Measurements from ENCODE around the gene KRT85. TPM values are rescaled to one million over a fixed set of nuclear protein-coding genes. Genes with fewer than 3 reads are reported as not detected.
"Not testable (repeated sequence)": the region's sequence is repeated elsewhere in the genome, so short reads cannot be mapped to it uniquely, and the experiment has no call there.

Gene KRT85
- total RNA-seq, 1 donor from 2014 or later = not detected

DNA sequence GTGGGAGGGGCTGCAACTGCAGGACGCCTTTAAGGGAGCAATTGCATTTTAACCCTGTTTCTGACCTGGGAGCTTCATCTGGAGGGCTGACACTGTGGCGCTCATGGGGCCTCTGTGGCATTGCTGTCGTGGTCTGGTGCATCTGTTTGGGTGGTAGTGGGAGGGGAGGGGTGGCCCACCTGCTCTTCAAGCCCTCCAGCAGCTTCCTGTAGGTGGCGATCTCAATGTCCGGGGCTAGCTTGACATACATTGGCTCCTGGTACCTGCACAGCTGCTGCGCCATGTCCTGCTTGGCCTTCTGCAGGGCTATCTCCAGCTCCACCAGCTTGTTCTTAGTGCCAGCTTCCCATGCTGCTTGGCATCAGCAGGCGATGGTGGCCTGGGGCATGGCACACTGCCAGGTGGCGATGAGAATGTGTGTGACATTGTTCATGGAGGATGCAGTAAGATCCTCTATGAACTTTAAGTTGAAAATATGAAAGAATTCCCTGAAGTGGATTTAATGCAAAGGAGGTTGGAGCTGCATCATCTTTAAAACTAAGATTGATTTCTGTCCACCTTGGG is 46.6 kb upstream of the KRT85 start:
- no peaks in the 10 kb centered on the region for H3K36me3 Mint-ChIP-seq (ENCODE audit: unreplicated experiment)
- H3K4me1 Mint-ChIP-seq (ENCODE audit: unreplicated experiment) = peaks cover 8% of the 10 kb centered on the region
- no peak overlapping the region for H3K27ac Mint-ChIP-seq (ENCODE audit: unreplicated experiment)
- H3K27me3 Mint-ChIP-seq (ENCODE audit: unreplicated experiment) = peaks cover 6% of the 10 kb centered on the region
- H3K9me3 Mint-ChIP-seq (ENCODE audit: unreplicated experiment) = no peaks in the 10 kb centered on the region
- no peak overlapping the region for H3K4me3 Mint-ChIP-seq (ENCODE audit: unreplicated experiment)
- TF ChIP-seq, protein P1, sequence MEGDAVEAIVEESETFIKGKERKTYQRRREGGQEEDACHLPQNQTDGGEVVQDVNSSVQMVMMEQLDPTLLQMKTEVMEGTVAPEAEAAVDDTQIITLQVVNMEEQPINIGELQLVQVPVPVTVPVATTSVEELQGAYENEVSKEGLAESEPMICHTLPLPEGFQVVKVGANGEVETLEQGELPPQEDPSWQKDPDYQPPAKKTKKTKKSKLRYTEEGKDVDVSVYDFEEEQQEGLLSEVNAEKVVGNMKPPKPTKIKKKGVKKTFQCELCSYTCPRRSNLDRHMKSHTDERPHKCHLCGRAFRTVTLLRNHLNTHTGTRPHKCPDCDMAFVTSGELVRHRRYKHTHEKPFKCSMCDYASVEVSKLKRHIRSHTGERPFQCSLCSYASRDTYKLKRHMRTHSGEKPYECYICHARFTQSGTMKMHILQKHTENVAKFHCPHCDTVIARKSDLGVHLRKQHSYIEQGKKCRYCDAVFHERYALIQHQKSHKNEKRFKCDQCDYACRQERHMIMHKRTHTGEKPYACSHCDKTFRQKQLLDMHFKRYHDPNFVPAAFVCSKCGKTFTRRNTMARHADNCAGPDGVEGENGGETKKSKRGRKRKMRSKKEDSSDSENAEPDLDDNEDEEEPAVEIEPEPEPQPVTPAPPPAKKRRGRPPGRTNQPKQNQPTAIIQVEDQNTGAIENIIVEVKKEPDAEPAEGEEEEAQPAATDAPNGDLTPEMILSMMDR (IDR thresholded peaks at IDR 0.05) = no peak
- no peak for DNase-seq (ENCODE audit: extremely low spot score, unreplicated experiment)

DNA sequence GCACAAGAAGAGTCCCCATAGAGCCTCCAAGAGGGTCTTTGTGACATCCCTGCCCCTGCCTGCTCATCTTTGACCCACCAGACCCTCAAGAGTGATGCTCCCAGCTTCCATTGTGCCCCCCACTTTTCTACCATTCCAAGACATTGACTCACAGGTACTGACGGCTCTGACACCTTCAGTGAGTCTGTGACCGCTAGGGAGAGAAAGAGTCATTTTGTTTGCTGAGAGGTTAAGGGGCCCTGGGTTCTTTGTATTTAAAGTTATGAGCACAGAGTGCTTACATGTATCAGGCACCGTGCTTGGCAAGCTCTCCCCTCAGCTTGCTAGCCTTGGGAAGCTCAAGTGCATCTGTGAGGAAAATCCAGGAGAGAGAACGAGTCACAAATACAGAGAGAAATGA is 45.9 kb upstream of the KRT85 start:
- DNase-seq (ENCODE audit: extremely low spot score, unreplicated experiment) = no peak
- H3K27me3 Mint-ChIP-seq (ENCODE audit: unreplicated experiment) = peaks cover 12% of the 10 kb centered on the region
- no peaks in the 10 kb centered on the region for H3K9me3 Mint-ChIP-seq (ENCODE audit: unreplicated experiment)

DNA sequence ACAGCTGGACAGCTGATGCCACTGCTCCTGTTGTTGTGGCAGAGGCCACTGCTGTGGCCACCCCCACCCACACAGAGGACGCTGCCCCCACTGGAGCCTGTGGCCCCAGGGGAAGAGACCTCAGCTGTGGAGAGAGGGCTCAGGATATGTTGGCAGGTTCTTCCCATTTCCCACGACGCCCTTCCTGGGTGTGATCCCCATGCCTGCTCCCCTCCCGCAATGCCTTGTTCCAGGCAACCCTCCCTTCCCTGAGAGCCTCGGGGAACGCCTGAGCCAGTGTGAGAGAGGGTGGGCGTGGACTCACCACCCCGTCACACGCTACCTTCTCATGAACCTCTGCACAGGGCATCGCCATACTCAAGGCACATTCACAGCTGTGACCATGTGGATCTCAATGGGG is 44.5 kb upstream of the KRT85 start:
- Mint-ChIP-seq H3K27me3 (ENCODE audit: unreplicated experiment) (peaks cover 21% of the 10 kb centered on the region), H3K36me3 (ENCODE audit: unreplicated experiment) (no peaks in the 10 kb centered on the region), H3K4me1 (ENCODE audit: unreplicated experiment) (peaks cover 8% of the 10 kb centered on the region), H3K9me3 (ENCODE audit: unreplicated experiment) (no peaks in the 10 kb centered on the region), H3K27ac (ENCODE audit: unreplicated experiment) (no peak overlapping the region), H3K4me3 (ENCODE audit: unreplicated experiment) (no peak overlapping the region)
- DNase-seq (ENCODE audit: extremely low spot score, unreplicated experiment) = no peak
- TF ChIP-seq, protein P1 (IDR thresholded peaks at IDR 0.05) = no peak

More for the DNA sequence above, 45.9 kb upstream of the KRT85 start:
- no peak overlapping the region for H3K27ac Mint-ChIP-seq (ENCODE audit: unreplicated experiment)
- H3K4me1 Mint-ChIP-seq (ENCODE audit: unreplicated experiment) = peaks cover 8% of the 10 kb centered on the region
- H3K4me3 Mint-ChIP-seq (ENCODE audit: unreplicated experiment) = no peak overlapping the region
- TF ChIP-seq, protein P1 (IDR thresholded peaks at IDR 0.05) = no peak
- no peaks in the 10 kb centered on the region for H3K36me3 Mint-ChIP-seq (ENCODE audit: unreplicated experiment)

DNA sequence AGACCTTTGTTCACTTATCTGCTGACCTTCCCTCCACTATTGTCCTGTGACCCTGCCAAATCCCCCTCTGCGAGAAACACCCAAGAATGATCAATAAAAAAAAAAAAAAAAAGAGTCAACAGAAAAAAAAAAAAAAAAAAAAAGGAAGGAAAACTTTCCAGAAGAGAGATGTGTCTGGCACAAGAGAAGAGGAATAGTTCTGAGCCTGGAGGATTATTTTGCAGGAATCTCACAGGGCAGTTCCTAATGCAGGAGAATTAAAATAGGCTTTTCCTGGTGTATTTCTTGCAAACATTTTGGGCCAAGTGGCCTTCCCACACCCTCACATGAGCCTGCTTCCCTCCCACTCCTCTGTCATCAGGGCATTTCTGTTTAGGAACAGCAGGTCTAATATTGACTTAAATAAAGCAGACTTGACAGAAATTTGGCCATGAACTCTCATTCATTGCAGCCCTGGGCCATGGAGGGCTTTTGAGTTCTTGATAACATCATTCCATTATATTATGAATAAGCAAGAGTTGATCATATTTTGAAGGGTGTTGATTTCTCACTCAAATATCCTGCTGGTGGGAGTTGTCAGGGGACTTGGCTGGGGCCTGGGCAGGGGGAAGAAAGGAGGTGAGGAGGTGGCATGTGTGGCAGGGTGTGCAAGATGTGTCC is 43.4 kb upstream of the KRT85 start:
- not testable (repeated sequence) for H3K4me3 Mint-ChIP-seq (ENCODE audit: unreplicated experiment); H3K36me3 Mint-ChIP-seq (ENCODE audit: unreplicated experiment); H3K27ac Mint-ChIP-seq (ENCODE audit: unreplicated experiment); H3K4me1 Mint-ChIP-seq (ENCODE audit: unreplicated experiment); DNase-seq (ENCODE audit: extremely low spot score, unreplicated experiment); H3K9me3 Mint-ChIP-seq (ENCODE audit: unreplicated experiment)
- H3K27me3 Mint-ChIP-seq (ENCODE audit: unreplicated experiment) = peaks cover 21% of the 10 kb centered on the region

DNA sequence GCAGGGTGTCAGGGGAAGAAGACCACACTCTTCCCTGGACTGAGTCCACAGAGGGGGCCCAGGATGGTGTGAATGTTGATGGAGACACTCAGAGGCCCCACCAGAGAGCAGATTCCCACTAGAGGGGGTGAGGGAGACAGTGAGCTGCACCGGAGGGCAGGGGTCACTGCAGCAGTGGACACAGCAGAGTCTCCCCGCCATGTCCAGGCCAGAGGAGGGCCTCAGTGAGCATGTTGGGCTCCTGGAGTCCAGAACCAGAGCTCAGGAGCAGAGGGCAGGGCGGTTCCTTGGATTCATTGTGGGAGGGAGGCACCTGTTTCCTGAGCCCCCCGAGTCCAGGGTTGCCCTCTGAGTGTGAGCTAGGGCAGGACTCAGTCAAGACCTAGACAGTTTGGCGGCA is 40.6 kb upstream of the KRT85 start:
- Mint-ChIP-seq H3K4me3 (ENCODE audit: unreplicated experiment) (no peak overlapping the region), H3K4me1 (ENCODE audit: unreplicated experiment) (no peaks in the 10 kb centered on the region), H3K27me3 (ENCODE audit: unreplicated experiment) (peaks cover 27% of the 10 kb centered on the region), H3K27ac (ENCODE audit: unreplicated experiment) (no peak overlapping the region), H3K9me3 (ENCODE audit: unreplicated experiment) (no peaks in the 10 kb centered on the region), H3K36me3 (ENCODE audit: unreplicated experiment) (no peaks in the 10 kb centered on the region)
- TF ChIP-seq, protein P1 (IDR thresholded peaks at IDR 0.05) = no peak
- DNase-seq (ENCODE audit: extremely low spot score, unreplicated experiment) = no peak
